OCI-LY7 (cell line): ENCODE results near the gene KRTAP13-1. TPM values are rescaled to one million over a fixed set of nuclear protein-coding genes. Genes with fewer than 3 reads are reported as not detected.

Experiments
- BruUV-seq: library from RNA; stranded (reverse); fragments of 400-500 nt; replicated peaks from 2 replicates; lab custom pipeline; 2021; lab: Mats Ljungman, UMichigan
- CTCF ChIA-PET: fragments of 300-600 bp; sonication (Branson Sonifier 250); formaldehyde crosslinking; loops from one replicate; lab custom pipeline; 2022; ENCODE audit warnings: antibody characterized with exemption; ENCODE audit not compliant: unreplicated experiment; lab: Charles Lee
- POLR2A ChIA-PET: fragments of 300-600 bp; sonication (Branson Sonifier 250); formaldehyde crosslinking; loops from one replicate; lab custom pipeline; 2022; ENCODE audit warnings: antibody characterized with exemption; lab: Charles Lee
- DNase-seq: peaks from one replicate; pipeline ENCODE4 v3.0.0-alpha.2; 2015; ENCODE audit warnings: low spot score
- H2AFZ ChIP-seq: fragments of 200-600 bp; sonication (generic), shearing (Covaris generic); 2 replicates; pipeline ENCODE4 v1.6.1; 2014; ENCODE audit warnings: mild to moderate bottlenecking, antibody characterized with exemption, low read length, moderate library complexity
- H3K27ac ChIP-seq: fragments of 200-600 bp; sonication (generic); 2 replicates; pipeline ENCODE4 v1.5.1; 2014; ENCODE audit warnings: mixed run types, low read depth, mild to moderate bottlenecking, moderate library complexity, low read length, inconsistent platforms; ENCODE audit not compliant: poor library complexity, severe bottlenecking
- H3K36me3 ChIP-seq: fragments of 200-600 bp; sonication (generic); 2 replicates; pipeline ENCODE4 v1.6.1; 2014; ENCODE audit warnings: mild to moderate bottlenecking, antibody characterized with exemption, low read length, moderate library complexity, mixed read lengths; ENCODE audit not compliant: insufficient read depth
- H3K4me1 ChIP-seq: fragments of 200-600 bp; sonication (generic); 2 replicates; pipeline ENCODE4 v1.5.1; 2014; ENCODE audit warnings: mild to moderate bottlenecking, low read length; ENCODE audit not compliant: insufficient read depth, poor library complexity, severe bottlenecking
- H3K4me2 ChIP-seq: fragments of 200-600 bp; sonication (generic); 2 replicates; pipeline ENCODE4 v1.6.1; 2014; ENCODE audit warnings: mild to moderate bottlenecking, low read length
- H3K4me3 ChIP-seq: fragments of 200-600 bp; sonication (generic); 2 replicates; pipeline ENCODE4 v1.5.1; 2014; ENCODE audit warnings: mild to moderate bottlenecking, low read depth, low read length; ENCODE audit not compliant: poor library complexity, severe bottlenecking
- H3K79me2 ChIP-seq: fragments of 200-600 bp; sonication (generic); 2 replicates; pipeline ENCODE4 v1.6.1; 2016; ENCODE audit warnings: low read depth, mild to moderate bottlenecking, low read length, moderate library complexity, mixed read lengths; ENCODE audit not compliant: insufficient read depth
- H3K9me2 ChIP-seq: fragments of 200-600 bp; sonication (generic); 2 replicates; pipeline ENCODE4 v1.6.1; 2016; ENCODE audit warnings: mild to moderate bottlenecking, low read length, mixed read lengths; ENCODE audit not compliant: insufficient read depth
- H3K9me3 ChIP-seq: fragments of 200-600 bp; sonication (generic); 2 replicates; pipeline ENCODE4 v1.6.1; 2014; ENCODE audit warnings: mild to moderate bottlenecking, mixed run types, low read length, mixed read lengths
- H4K20me1 ChIP-seq: fragments of 200-600 bp; sonication (generic); 2 replicates; pipeline ENCODE4 v1.6.1; 2014; ENCODE audit warnings: mild to moderate bottlenecking, antibody characterized with exemption, low read length, moderate library complexity, mixed read lengths; ENCODE audit not compliant: insufficient read depth
- CTCF ChIP-seq: fragments of 200-600 bp; sonication (generic); conservative IDR thresholded peaks from 2 replicates; pipeline ENCODE4 v1.5.1; 2014; ENCODE audit warnings: mild to moderate bottlenecking, antibody characterized with exemption, low read length, moderate library complexity, mixed read lengths
- EZH2phosphoT487 ChIP-seq: fragments of 200-600 bp; sonication (generic); IDR thresholded peaks from 2 replicates; pipeline ENCODE4 v1.6.1; 2018; ENCODE audit warnings: low read depth, borderline replicate concordance, mild to moderate bottlenecking, mixed run types, antibody characterized with exemption, low read length, moderate library complexity, mixed read lengths
- intact Hi-C: fragments of 100-400 bp; cut with micrococcal nuclease; formaldehyde crosslinking; loops from one replicate; pipeline ENCODE4 v1.10.0; 2022; ENCODE audit not compliant: unreplicated experiment
- total RNA-seq, 2 experiments: library from RNA; depleted of rRNA in 1 of 2; stranded (reverse); fragments of >200 nt in 1 of 2; shearing (Covaris generic) in 1 of 2; gene quantifications; 2 replicates each; pipeline ENCODE4 v1.2.3, GENCODE V29; 2014 to 2022

KRTAP13-1 gene
- total RNA-seq, 2 experiments from 2014 or later, result not detected

GRCh38 chr21:30351534-30351933 lies 44.3 kb upstream of the KRTAP13-1 start:
- Histone ChIP-seq H2AFZ (no peak overlapping the region), H3K79me2 (no peaks in the 10 kb centered on the region), H3K9me3 (no peaks in the 10 kb centered on the region), H4K20me1 (no peaks in the 10 kb centered on the region), H3K4me1 (no peaks in the 10 kb centered on the region), H3K4me2 (no peak overlapping the region), H3K27ac (no peak overlapping the region), H3K4me3 (no peak overlapping the region), H3K36me3 (no peaks in the 10 kb centered on the region), H3K9me2 (no peaks in the 10 kb centered on the region)
- no TSS peak for BruUV-seq
- ChIA-PET CTCF (no interaction called here), POLR2A (no interaction called here)
- no peak for DNase-seq
- intact Hi-C loops, result no loop called here
- TF ChIP-seq EZH2phosphoT487, result no peak
- TF ChIP-seq CTCF, result no peak

DNA sequence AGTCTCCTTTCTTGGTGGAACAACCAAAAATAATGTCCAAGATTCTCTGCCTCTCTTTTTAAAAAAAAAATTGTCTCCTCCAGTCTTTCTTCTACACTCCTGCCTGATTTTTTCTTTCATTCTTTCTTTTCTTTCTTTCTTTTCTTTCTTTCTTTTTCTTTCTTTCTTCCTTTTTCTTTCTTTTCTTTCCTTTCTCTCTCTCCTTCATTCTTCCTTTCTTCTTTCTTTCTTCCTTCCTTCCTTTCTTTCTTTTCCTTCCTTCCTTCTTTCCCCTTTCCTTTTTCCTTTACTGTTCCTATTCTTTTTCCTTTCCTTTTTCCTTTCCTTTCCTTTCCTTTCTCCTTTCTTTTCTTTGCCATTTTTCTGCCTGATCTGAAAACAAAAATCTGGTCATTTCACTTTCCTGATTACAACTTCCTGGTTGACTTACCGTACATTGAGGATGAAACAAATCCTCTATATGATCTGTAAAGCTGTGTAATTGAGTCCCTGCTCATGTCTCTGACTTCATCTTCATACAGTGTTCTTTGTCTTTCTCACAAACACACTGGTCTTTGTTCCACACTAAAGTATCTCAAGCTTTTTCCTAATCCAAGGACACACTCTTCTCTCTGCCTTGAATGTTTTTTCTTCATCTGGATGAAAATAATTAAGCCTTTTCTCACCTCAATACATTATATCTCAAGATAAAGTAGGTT lies 41.4 kb upstream of the KRTAP13-1 start:
- no peaks in the 10 kb centered on the region for H4K20me1 ChIP-seq
- H3K27ac ChIP-seq, result no peak overlapping the region
- H3K79me2 ChIP-seq, result no peaks in the 10 kb centered on the region
- no peak overlapping the region for H3K4me2 ChIP-seq
- ChIA-PET CTCF (no interaction called here), POLR2A (no interaction called here)
- no peaks in the 10 kb centered on the region for H3K9me3 ChIP-seq
- no peaks in the 10 kb centered on the region for H3K9me2 ChIP-seq
- H3K4me1 ChIP-seq, result no peaks in the 10 kb centered on the region
- no peak overlapping the region for H3K4me3 ChIP-seq
- no peak overlapping the region for H2AFZ ChIP-seq
- no TSS peak for BruUV-seq
- intact Hi-C loops, result no loop called here
- no peak for DNase-seq
- no peaks in the 10 kb centered on the region for H3K36me3 ChIP-seq
- TF ChIP-seq EZH2phosphoT487 (no peak), CTCF (no peak)

GRCh38 chr21:30355906-30356305 lies 39.9 kb upstream of the KRTAP13-1 start:
- Histone ChIP-seq H3K27ac (no peak overlapping the region), H3K4me2 (no peak overlapping the region), H3K4me3 (no peak overlapping the region), H3K36me3 (no peaks in the 10 kb centered on the region), H2AFZ (no peak overlapping the region), H3K9me2 (no peaks in the 10 kb centered on the region), H3K79me2 (no peaks in the 10 kb centered on the region), H4K20me1 (no peaks in the 10 kb centered on the region), H3K9me3 (no peaks in the 10 kb centered on the region), H3K4me1 (no peaks in the 10 kb centered on the region)
- DNase-seq, result no peak
- intact Hi-C loops, result no loop called here
- TF ChIP-seq CTCF (no peak), EZH2phosphoT487 (no peak)
- no TSS peak for BruUV-seq
- CTCF ChIA-PET, result no interaction called here
- POLR2A ChIA-PET, result interaction anchor here (0.7 kb wide), 1 partner anchor 10 kb away, joined by 3 read pairs; no protein-coding TSS in a partner anchor
